ENCODE data around the gene SDK1.

The SDK1 gene

DNA sequence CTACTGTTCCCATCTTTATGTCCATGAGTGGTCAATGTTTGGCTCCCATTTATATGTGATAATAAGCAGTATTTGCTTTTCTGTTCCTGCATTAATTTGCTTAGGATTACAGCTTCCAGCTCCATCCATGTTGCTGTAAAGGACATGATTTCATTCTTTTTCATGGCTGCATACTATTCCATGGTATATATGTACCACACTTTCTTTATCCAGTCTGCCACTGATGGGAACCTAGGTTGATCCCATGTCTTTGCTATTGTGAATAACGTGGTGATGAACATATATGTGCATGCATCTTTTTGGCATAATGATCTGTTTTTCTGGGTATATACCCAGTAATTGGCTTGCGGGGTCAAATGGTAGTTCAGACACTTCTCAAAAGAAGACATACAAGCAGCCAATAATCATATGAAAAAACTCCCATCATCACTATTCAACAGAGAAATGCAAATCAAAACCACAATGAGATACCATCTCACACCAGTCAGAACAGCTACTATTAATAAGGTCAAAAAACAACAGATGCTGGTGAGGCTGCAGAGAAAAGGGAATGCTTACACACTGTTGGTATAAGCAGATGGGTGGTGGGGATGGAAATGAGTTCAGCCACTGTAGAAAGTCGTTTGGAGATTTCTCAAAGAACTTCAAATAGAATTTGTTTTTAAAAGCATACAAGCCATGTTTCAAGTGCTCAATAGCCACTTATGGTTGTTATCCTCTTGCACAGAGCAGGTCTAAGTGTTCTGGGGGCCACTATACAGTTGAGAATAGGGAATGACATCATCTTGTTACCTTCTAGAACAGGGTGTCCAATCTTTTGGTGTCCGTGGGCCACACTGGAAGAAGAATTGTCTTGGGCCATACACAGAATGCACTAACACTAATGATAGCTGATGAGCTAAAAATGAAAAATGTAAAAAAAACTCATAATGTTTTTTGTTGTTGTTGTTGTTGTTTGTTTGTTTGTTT is 23.2 kb upstream of the SDK1 start:
- TF ChIP-seq ARNT (IDR thresholded peaks at IDR 0.05), result no peak
- no peak for TF ChIP-seq CTBP1 (IDR thresholded peaks at IDR 0.05; ENCODE audit: borderline replicate concordance)
- TF ChIP-seq, protein P1, sequence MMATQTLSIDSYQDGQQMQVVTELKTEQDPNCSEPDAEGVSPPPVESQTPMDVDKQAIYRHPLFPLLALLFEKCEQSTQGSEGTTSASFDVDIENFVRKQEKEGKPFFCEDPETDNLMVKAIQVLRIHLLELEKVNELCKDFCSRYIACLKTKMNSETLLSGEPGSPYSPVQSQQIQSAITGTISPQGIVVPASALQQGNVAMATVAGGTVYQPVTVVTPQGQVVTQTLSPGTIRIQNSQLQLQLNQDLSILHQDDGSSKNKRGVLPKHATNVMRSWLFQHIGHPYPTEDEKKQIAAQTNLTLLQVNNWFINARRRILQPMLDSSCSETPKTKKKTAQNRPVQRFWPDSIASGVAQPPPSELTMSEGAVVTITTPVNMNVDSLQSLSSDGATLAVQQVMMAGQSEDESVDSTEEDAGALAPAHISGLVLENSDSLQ (IDR thresholded peaks at IDR 0.05), result no peak
- TF ChIP-seq ZNF384 (IDR thresholded peaks at IDR 0.05), result no peak
- no peak for TF ChIP-seq FOXA1 (IDR thresholded peaks at IDR 0.05)
- no peak for TF ChIP-seq SP1 (IDR thresholded peaks at IDR 0.05)
- TF ChIP-seq FOXK2 (IDR thresholded peaks at IDR 0.05), result no peak
- no peak for TF ChIP-seq BHLHE40 (IDR thresholded peaks at IDR 0.05; ENCODE audit: borderline replicate concordance)
- no peak for TF ChIP-seq L3MBTL2 (conservative IDR thresholded peaks at IDR 0.05)
- no peak for TF ChIP-seq SUZ12 (IDR thresholded peaks at IDR 0.05)
- no peak for TF ChIP-seq ELF4 (IDR thresholded peaks at IDR 0.05)
- no peak for TF ChIP-seq LEF1 (IDR thresholded peaks at IDR 0.05; ENCODE audit: borderline replicate concordance)
- TF ChIP-seq TARDBP (IDR thresholded peaks at IDR 0.05), result no peak
- ChIA-PET POLR2A (no interaction called here), CTCF (interaction anchor here (0.6 kb wide), 1 partner anchor 826 kb away, joined by 3 read pairs; no protein-coding TSS in a partner anchor)
- no peak for DNase-seq (ENCODE audit: extremely low spot score)

DNA sequence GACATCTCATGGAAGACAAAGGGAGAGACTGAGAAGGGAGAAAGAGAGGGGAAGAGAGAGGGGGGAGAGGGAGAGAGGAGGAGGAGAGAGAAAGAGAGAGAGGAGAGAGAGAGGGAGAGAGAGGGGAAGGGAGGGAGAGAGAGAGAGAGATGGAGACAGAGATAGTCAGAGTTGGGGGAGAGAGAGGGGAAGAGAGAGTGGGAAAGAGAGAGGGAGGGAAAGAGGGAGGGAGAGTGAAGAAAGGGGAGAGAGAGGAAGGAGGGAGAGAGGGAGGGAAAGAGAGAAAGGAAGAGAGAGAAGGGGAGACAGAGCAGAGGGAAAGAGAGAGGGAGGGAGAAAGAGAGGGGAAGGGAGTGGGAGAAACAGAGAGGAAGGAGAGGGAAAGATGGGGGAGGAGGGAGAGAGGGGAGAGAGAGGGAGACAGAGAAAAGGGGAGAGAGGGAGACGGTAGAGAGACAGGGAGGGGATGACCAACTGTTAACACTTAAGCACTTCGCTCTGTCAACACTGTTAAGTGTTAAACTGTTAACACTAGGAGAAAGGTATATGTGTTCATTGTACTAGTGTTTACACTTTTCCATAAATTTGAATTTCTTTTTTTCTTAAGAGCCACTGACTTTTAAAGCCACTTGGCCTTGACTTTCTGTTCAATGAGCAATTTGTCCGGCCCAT is 21.8 kb upstream of the SDK1 start:
- ChIA-PET CTCF (no interaction called here), POLR2A (no interaction called here)
- DNase-seq (ENCODE audit: extremely low spot score), result no peak
- TF ChIP-seq LEF1 (IDR thresholded peaks at IDR 0.05; ENCODE audit: borderline replicate concordance), result no peak
- no peak for TF ChIP-seq L3MBTL2 (conservative IDR thresholded peaks at IDR 0.05)
- no peak for TF ChIP-seq TARDBP (IDR thresholded peaks at IDR 0.05)
- no peak for TF ChIP-seq FOXM1 (IDR thresholded peaks at IDR 0.05; ENCODE audit: borderline replicate concordance)
- no peak for TF ChIP-seq FOXK2 (IDR thresholded peaks at IDR 0.05)
- no peak for TF ChIP-seq BHLHE40 (IDR thresholded peaks at IDR 0.05; ENCODE audit: borderline replicate concordance)
- no peak for TF ChIP-seq ELF4 (IDR thresholded peaks at IDR 0.05)
- no peak for TF ChIP-seq ZNF384 (IDR thresholded peaks at IDR 0.05)
- no peak for TF ChIP-seq ARNT (IDR thresholded peaks at IDR 0.05)
- no peak for TF ChIP-seq FOXA1 (IDR thresholded peaks at IDR 0.05)
- TF ChIP-seq CTBP1 (IDR thresholded peaks at IDR 0.05; ENCODE audit: borderline replicate concordance), result no peak
- TF ChIP-seq SP1 (IDR thresholded peaks at IDR 0.05), result no peak
- no peak for TF ChIP-seq NFRKB (IDR thresholded peaks at IDR 0.05)
- no peak for TF ChIP-seq SUZ12 (IDR thresholded peaks at IDR 0.05)
- TF ChIP-seq, protein P1 (IDR thresholded peaks at IDR 0.05), result no peak
- TF ChIP-seq HDGF (IDR thresholded peaks at IDR 0.05; ENCODE audit: borderline replicate concordance), result no peak

DNA sequence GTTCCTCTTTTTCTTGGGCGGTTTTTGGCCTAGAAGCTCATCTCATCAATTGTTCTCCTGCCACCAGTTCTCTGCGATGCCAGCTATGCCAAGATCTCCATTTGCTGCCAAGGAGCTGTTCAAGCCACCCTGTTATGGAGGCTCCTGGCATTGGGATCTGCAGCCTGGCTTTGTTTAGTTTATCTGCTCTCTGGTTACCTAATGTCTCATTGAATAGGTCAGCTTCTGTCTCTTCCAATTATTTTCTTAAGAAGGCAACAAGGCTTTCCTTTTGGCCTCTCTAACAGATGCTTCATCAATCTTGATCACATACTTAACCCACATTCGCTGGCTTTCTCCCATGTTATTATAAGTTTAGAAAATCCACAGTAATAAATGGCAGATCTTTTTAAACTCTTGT is 20.6 kb upstream of the SDK1 start:
- ChIA-PET CTCF (no interaction called here), POLR2A (no interaction called here)
- no peak for DNase-seq (ENCODE audit: extremely low spot score)
- TF ChIP-seq LEF1 (IDR thresholded peaks at IDR 0.05; ENCODE audit: borderline replicate concordance) (no peak), ARNT (IDR thresholded peaks at IDR 0.05) (no peak)

DNA sequence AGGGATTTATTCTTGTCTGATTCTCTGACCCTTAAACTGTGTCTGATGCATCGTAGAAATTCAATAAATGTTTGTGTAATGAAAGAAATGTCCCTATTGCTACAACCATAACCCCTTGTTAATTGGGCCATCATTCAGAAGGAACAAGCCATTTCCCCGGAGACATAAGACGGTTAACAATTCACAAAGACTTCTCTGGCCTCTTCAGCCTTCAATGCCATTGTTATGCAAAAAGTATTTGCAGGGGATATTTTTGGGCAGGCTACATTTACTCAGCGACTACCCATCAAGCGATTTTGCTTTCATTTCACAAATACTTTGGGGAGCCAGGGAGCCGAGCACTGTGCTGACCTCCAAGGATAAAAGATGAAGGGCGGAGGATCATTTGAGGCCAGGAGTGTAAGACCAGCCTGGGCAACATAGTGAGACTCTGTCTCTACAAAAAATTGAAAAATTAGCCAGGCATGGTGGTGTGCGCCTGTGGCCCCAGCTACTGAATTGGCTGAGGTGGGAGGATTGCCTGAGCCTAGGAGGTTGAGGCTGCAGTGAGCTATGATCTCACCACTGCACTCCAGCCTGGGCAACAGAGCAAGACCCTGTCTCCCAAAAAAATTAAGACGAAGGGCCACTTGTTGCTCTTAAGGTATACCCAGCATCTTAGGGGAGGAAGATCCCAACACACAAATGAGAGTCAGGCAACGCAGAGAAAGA is 20.0 kb upstream of the SDK1 start:
- TF ChIP-seq TARDBP (IDR thresholded peaks at IDR 0.05), result no peak
- TF ChIP-seq, protein P1 (IDR thresholded peaks at IDR 0.05), result no peak
- no peak for TF ChIP-seq L3MBTL2 (conservative IDR thresholded peaks at IDR 0.05)
- no peak for TF ChIP-seq FOXM1 (IDR thresholded peaks at IDR 0.05; ENCODE audit: borderline replicate concordance)
- TF ChIP-seq LEF1 (IDR thresholded peaks at IDR 0.05; ENCODE audit: borderline replicate concordance), result no peak
- TF ChIP-seq NFRKB (IDR thresholded peaks at IDR 0.05), result no peak
- no peak for TF ChIP-seq SUZ12 (IDR thresholded peaks at IDR 0.05)
- TF ChIP-seq CTBP1 (IDR thresholded peaks at IDR 0.05; ENCODE audit: borderline replicate concordance), result no peak
- TF ChIP-seq ARNT (IDR thresholded peaks at IDR 0.05), result no peak
- no peak for TF ChIP-seq BHLHE40 (IDR thresholded peaks at IDR 0.05; ENCODE audit: borderline replicate concordance)
- no peak for TF ChIP-seq FOXA1 (IDR thresholded peaks at IDR 0.05)
- TF ChIP-seq ELF4 (IDR thresholded peaks at IDR 0.05), result no peak
- TF ChIP-seq FOXK2 (IDR thresholded peaks at IDR 0.05), result no peak
- TF ChIP-seq HDGF (IDR thresholded peaks at IDR 0.05; ENCODE audit: borderline replicate concordance), result no peak
- TF ChIP-seq SP1 (IDR thresholded peaks at IDR 0.05), result no peak
- TF ChIP-seq ZNF384 (IDR thresholded peaks at IDR 0.05), result no peak
- ChIA-PET CTCF (no interaction called here), POLR2A (no interaction called here)
- DNase-seq (ENCODE audit: extremely low spot score), result no peak

DNA sequence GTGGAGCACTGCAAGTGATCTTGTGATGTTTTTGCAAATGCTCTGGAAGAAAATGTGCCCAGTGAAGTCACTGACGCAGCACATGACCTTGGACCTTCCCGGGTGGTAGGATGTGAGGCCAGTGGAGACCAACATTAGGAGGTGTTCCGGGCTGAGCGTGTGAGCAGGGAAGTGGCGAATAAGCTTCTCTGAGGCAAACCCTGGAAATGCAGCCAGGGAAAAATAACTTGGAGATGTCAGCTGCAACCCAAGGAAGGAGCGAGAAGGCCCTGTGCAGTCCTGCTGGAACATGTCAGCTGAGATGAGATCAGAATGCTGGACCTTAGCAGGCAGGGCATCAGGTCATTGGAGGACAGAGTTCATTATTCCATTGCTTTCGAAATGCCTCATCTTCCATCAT is 18.6 kb upstream of the SDK1 start:
- CTCF ChIA-PET, result interaction anchor here (0.6 kb wide), 1 partner anchor 14 kb away, joined by 3 read pairs; no protein-coding TSS in a partner anchor
- TF ChIP-seq BHLHE40 (IDR thresholded peaks at IDR 0.05; ENCODE audit: borderline replicate concordance), result no peak
- no peak for TF ChIP-seq SP1 (IDR thresholded peaks at IDR 0.05)
- no peak for TF ChIP-seq NFRKB (IDR thresholded peaks at IDR 0.05)
- no peak for TF ChIP-seq FOXK2 (IDR thresholded peaks at IDR 0.05)
- TF ChIP-seq ELF4 (IDR thresholded peaks at IDR 0.05), result no peak
- no peak for TF ChIP-seq SUZ12 (IDR thresholded peaks at IDR 0.05)
- TF ChIP-seq CTBP1 (IDR thresholded peaks at IDR 0.05; ENCODE audit: borderline replicate concordance), result no peak
- TF ChIP-seq HDGF (IDR thresholded peaks at IDR 0.05; ENCODE audit: borderline replicate concordance), result no peak
- no peak for TF ChIP-seq TARDBP (IDR thresholded peaks at IDR 0.05)
- no peak for TF ChIP-seq LEF1 (IDR thresholded peaks at IDR 0.05; ENCODE audit: borderline replicate concordance)
- TF ChIP-seq ARNT (IDR thresholded peaks at IDR 0.05), result no peak
- no peak for TF ChIP-seq FOXA1 (IDR thresholded peaks at IDR 0.05)
- TF ChIP-seq, protein P1 (IDR thresholded peaks at IDR 0.05), result no peak
- no peak for TF ChIP-seq FOXM1 (IDR thresholded peaks at IDR 0.05; ENCODE audit: borderline replicate concordance)
- no peak for TF ChIP-seq L3MBTL2 (conservative IDR thresholded peaks at IDR 0.05)
- no peak for TF ChIP-seq ZNF384 (IDR thresholded peaks at IDR 0.05)
- POLR2A ChIA-PET, result no interaction called here
- no peak for DNase-seq (ENCODE audit: extremely low spot score)
